Cardiac ventricle fibroblast (primary cell): ENCODE data around the gene MRPS23. TPM values are rescaled to one million over a fixed set of nuclear protein-coding genes. Genes with fewer than 3 reads are reported as not detected.

Experiments used
- total RNA-seq: library from RNA; depleted of rRNA; stranded (reverse); fragments of >200 nt; gene quantifications from 2 replicates; pipeline ENCODE4 v1.2.3, GENCODE V29; 2015

The MRPS23 gene
- 9.7 and 15.0 TPM in 2 replicates for total RNA-seq

GRCh38 chr17:57849874-57850754 lies at the start of gene MRPS23:
Gene MRPS23 (minus strand): TSS chr17:57850044. CDS start chr17:57850010, 34 bp downstream.

Other genes with a start within 250 kb of the MRPS23 start
- gene CCDC182, start 104.7 kb downstream of the MRPS23 start, total RNA-seq, result not detected in 2 replicates
- 21.2 and 21.6 TPM in 2 replicates for gene CUEDC1, start 105.4 kb upstream of the MRPS23 start, total RNA-seq
- gene VEZF1, start 138.2 kb upstream of the MRPS23 start, total RNA-seq, result 18.1 and 29.1 TPM in 2 replicates
- gene SRSF1, start 157.2 kb upstream of the MRPS23 start, total RNA-seq, result 98.4 and 117 TPM in 2 replicates
- 9.4 and 13.1 TPM in 2 replicates for gene DYNLL2, start 233.4 kb upstream of the MRPS23 start, total RNA-seq